Measurements from ENCODE around the gene IBSP.

DNA sequence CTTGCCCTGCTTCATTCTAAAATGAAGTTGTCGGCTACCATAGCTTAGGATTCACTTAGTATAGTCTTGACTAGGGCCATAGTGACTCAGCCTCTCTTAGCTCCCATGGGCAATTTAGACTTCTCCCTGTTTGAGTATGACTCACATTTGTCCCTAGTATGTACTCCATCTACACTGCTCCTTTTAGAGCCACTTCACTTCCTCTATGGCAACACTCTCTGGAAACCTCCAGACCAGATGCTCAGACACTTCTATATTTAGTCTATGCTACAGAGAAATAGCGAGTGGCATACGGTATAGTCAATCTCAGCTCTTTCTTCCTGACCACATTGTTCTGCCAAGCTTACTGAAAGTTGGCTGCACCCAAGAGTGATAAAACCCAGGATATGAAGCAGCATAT is 44.6 kb downstream of the IBSP start:
- TF ChIP-seq POLR2A (IDR thresholded peaks at IDR 0.05; ENCODE audit: low read depth, low read length) (no peak), TAF1 (IDR thresholded peaks at IDR 0.05; ENCODE audit: borderline replicate concordance, low read depth, low read length) (no peak), POLR2AphosphoS5 (IDR thresholded peaks at IDR 0.05; ENCODE audit: low read depth, low read length) (no peak)
